Ascending aorta (tissue), 2 donors: ENCODE data around the gene C1orf116. TPM values are rescaled to one million over a fixed set of nuclear protein-coding genes. Genes with fewer than 3 reads are reported as not detected.

Experiments
- DNase-seq, 2 donors: peaks; one replicate each; pipeline ENCODE4 v3.0.0-alpha.2; 2019; ENCODE audit warnings: low spot score in 2 of 2
- H3K27ac ChIP-seq, 2 donors: fragments of 200-600 bp; sonication (generic); one replicate each; pipeline ENCODE4 v1.5.1; 2016 to 2017; ENCODE audit warnings: mild to moderate bottlenecking in 1 of 2
- H3K27me3 ChIP-seq: fragments of 200-600 bp; sonication (generic); one replicate; pipeline ENCODE4 v1.5.1; 2017
- H3K36me3 ChIP-seq, 2 donors: fragments of 200-600 bp; sonication (generic); one replicate each; pipeline ENCODE4 v1.5.1; 2016
- H3K4me1 ChIP-seq, 2 donors: fragments of 200-600 bp; sonication (generic); one replicate each; pipeline ENCODE4 v1.5.1; 2016 to 2017; ENCODE audit warnings: mild to moderate bottlenecking in 1 of 2
- H3K4me3 ChIP-seq, 2 donors: fragments of 200-600 bp; sonication (generic); one replicate each; pipeline ENCODE4 v1.5.1; 2016 to 2017; ENCODE audit warnings: mild to moderate bottlenecking in 1 of 2
- H3K9me3 ChIP-seq, 2 donors: fragments of 200-600 bp; sonication (generic); one replicate each; pipeline ENCODE4 v1.5.1; 2016
- intact Hi-C: fragments of 100-400 bp; cut with DNase I; formaldehyde crosslinking; loops from one replicate; pipeline ENCODE4 v1.15.1; 2023
- total RNA-seq: library from RNA; depleted of rRNA; stranded (reverse); fragments of >200 nt; gene quantifications from one replicate; pipeline ENCODE4 v1.1.0, GENCODE V29; 2016
- TF ChIP-seq, protein P1 (sequence below), 3 experiments: fragments of 200-600 bp in 2 of 3; fragments of 450-650 bp in 1 of 3; sonication (generic) in 2 of 3; IDR thresholded peaks; one replicate each; pipeline ENCODE4 v1.5.1; 2016 to 2019; ENCODE audit warnings: antibody characterized with exemption in 3 of 3, mild to moderate bottlenecking in 1 of 3, moderate library complexity in 1 of 3

The C1orf116 gene
- total RNA-seq, 1 donor from 2014 or later, result not detected

DNA sequence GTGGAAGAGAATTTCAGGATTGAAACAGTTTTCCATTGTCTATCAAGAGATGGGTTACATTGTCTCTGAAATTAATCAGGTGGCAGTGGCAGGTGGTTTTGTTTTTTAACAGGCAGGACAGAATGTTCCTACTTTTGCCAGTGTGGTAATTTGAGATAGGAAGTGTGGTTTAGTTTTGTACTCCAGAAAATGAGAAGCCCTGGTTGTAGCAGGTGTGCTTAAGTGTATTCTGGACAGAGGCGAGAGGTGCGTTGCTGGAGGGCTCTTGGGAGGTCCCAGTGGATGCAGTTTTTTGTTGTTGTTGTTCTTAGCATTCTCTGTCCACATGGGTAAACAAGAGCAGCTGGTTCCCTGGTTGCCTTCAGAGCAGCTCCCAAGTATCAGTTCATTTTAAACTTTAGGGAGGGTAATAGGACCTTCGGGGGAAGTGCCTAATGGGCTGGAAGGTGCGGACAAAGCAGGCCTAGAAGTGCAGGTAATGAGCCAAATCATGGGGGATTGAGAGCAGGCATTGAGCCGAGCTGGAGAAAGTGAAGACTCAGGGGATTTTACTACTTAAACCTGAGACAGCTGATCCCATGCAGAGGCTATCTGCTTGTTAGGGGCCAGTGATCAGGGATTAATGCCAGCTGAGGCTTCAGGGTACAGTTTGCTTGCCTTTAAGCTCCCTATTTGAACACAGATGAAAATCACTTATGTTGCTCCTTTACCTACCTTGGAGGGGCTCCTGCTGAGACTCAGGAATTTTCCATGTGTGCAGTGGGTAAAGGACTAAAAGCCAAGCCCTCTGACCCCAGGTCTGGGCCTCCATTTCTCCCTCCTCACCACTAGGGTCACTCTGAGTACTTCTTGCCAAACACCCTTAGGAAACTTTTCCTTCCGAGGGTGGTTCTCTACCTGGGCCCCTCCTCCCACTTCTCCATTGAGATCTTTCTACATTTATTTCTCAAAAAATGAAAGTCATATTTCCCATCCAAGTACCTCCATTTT is 26.6 kb upstream of the C1orf116 start:
- TF ChIP-seq, protein P1, sequence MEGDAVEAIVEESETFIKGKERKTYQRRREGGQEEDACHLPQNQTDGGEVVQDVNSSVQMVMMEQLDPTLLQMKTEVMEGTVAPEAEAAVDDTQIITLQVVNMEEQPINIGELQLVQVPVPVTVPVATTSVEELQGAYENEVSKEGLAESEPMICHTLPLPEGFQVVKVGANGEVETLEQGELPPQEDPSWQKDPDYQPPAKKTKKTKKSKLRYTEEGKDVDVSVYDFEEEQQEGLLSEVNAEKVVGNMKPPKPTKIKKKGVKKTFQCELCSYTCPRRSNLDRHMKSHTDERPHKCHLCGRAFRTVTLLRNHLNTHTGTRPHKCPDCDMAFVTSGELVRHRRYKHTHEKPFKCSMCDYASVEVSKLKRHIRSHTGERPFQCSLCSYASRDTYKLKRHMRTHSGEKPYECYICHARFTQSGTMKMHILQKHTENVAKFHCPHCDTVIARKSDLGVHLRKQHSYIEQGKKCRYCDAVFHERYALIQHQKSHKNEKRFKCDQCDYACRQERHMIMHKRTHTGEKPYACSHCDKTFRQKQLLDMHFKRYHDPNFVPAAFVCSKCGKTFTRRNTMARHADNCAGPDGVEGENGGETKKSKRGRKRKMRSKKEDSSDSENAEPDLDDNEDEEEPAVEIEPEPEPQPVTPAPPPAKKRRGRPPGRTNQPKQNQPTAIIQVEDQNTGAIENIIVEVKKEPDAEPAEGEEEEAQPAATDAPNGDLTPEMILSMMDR (IDR thresholded peaks at IDR 0.05), result no peak
- peaks cover 16 to 27% of the 10 kb centered on the region in 2 donors for H3K36me3 ChIP-seq
- H3K4me1 ChIP-seq, result no peaks in the 10 kb centered on the region
- H3K27ac ChIP-seq, result no peak overlapping the region
- no peak overlapping the region for H3K4me3 ChIP-seq
- H3K9me3 ChIP-seq, result no peaks in the 10 kb centered on the region
- intact Hi-C loops, result loop anchor here (10.0 kb wide), 3 partner anchors 144 to 1146 kb away; partner anchors contain the start of gene RASSF5
- no peak for DNase-seq
- no peaks in the 10 kb centered on the region for H3K27me3 ChIP-seq

DNA sequence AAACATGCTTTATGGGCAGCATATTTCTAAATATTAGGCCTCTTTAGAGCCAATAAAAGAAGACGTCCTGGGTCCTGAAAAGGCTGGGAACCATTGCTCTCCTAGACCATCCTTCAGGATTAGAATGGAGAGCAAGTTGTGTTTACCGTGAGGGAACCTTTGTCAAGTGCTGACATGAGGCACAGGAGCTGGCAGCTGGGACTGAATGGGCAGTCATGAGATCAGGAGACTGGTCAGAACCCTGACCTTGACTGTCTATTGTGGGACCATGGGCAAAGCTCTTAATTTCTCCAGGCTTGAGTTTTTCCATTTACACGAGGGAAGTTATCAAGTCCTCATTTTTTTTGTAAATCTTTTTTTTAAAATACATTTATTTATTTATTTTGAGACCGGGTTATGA is 25.7 kb upstream of the C1orf116 start:
- no peaks in the 10 kb centered on the region for H3K9me3 ChIP-seq
- intact Hi-C loops, result loop anchor here (10.0 kb wide), 3 partner anchors 143 to 1147 kb away; partner anchors contain the start of gene RASSF5

DNA sequence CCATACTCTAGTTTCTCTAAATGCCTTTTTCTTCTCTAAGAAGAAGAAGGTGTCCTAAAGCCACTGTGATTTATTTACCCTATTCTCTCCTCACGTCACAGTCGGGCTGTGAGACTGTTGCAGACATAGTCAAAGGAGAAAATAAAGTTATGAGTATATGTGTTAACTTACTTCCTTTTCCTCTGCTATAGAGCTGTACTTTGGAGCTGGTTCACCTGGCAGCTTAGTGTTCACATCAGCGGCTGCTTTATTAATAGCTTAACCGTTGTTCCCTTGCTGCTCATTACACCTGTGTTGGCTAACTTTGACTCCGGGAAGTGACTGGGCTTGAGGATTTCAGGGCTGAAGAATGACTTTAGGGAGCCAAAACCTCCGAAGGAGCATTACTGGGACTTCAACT is 24.1 kb upstream of the C1orf116 start:
- TF ChIP-seq, protein P1 (IDR thresholded peaks at IDR 0.05), result no peak
- Histone ChIP-seq H3K4me1 (peaks cover 4 to 6% of the 10 kb centered on the region in 2 donors), H3K9me3 (no peaks in the 10 kb centered on the region), H3K4me3 (no peak overlapping the region), H3K27me3 (no peaks in the 10 kb centered on the region), H3K36me3 (peaks cover 2 to 8% of the 10 kb centered on the region in 2 donors), H3K27ac (no peak overlapping the region)
- no peak for DNase-seq
- intact Hi-C loops, result loop anchor here (10.0 kb wide), 3 partner anchors 142 to 1148 kb away; partner anchors contain the start of gene RASSF5

More for the DNA sequence above, 25.7 kb upstream of the C1orf116 start:
- Histone ChIP-seq H3K27me3 (no peaks in the 10 kb centered on the region), H3K36me3 (peaks cover 16 to 22% of the 10 kb centered on the region in 2 donors), H3K4me1 (peaks cover 0 to 2% of the 10 kb centered on the region in 2 donors), H3K27ac (no peak overlapping the region), H3K4me3 (no peak overlapping the region)
- TF ChIP-seq, protein P1 (IDR thresholded peaks at IDR 0.05), result no peak
- DNase-seq, result no peak

DNA sequence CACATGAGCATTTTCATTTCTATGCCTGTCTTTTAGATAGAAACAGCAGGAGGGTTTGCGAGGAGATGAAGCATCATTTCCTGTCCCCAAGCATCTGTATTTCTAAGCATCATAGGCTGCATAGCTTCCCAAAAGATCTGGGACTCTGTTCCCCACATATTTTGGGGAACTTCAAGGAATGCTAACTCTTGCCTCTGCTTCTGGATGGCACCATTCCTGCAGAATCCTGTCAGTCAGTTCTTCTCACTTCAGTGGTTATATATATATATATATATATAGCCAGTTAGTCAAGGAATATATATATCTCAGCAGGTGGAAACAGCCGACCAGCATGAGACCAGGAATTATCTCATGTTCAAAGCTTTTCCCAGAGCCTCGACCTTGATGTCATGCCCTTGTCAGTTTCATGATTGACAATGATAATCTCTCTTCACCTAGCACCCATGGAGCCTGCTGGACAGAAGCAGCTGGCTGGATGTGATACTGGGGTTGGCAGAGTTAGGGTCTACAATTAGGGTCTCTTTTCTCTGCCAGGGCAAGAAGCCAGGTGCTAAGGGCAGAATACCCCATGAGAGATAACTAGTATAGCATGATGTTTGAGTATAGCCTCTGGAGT is 22.9 kb upstream of the C1orf116 start:
- no peak for DNase-seq
- intact Hi-C loops, result loop anchor here (10.0 kb wide), 3 partner anchors 141 to 1149 kb away; partner anchors contain the start of gene RASSF5
- H3K4me1 ChIP-seq, result peaks cover 4 to 9% of the 10 kb centered on the region in 2 donors
- H3K4me3 ChIP-seq, result no peak overlapping the region
- TF ChIP-seq, protein P1 (IDR thresholded peaks at IDR 0.05), result no peak
- H3K36me3 ChIP-seq, result peaks cover 0 to 3% of the 10 kb centered on the region in 2 donors
- no peaks in the 10 kb centered on the region for H3K9me3 ChIP-seq
- H3K27me3 ChIP-seq, result no peaks in the 10 kb centered on the region
- no peak overlapping the region for H3K27ac ChIP-seq

DNA sequence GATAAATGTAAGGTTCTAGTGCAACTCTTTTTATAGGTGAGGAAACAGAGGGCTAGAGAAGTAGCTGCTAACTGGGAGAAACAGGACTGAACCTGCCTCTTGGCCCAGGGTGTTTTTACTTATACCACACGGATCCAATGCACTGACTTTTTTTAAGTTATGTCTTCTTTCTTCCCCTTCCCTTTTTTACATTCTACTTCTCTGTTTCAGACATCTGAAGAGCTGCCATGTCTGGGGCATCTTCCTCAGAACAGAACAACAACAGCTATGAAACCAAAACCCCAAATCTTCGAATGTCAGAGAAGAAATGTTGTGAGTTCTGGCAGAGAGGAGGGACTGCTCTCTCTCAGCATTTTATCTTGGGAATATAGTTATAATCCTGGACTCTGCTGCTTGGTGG is 21.9 kb upstream of the C1orf116 start:
- no peaks in the 10 kb centered on the region for H3K9me3 ChIP-seq
- H3K36me3 ChIP-seq, result no peaks in the 10 kb centered on the region
- DNase-seq, result no peak
- intact Hi-C loops, result loop anchor here (1.0 to 10.0 kb wide), 6 partner anchors 23 to 1150 kb away; partner anchors contain the start of genes CD46, CD55 and RASSF5
- peak overlapping the region in 1 of 2 donors; percentile 27 for H3K27ac ChIP-seq
- H3K4me3 ChIP-seq, result no peak overlapping the region
- no peaks in the 10 kb centered on the region for H3K27me3 ChIP-seq
- peaks cover 6 to 11% of the 10 kb centered on the region in 2 donors for H3K4me1 ChIP-seq
- TF ChIP-seq, protein P1 (IDR thresholded peaks at IDR 0.05), result no peak
